ENCODE measurements around the gene EPHA2.

- TF ChIP-seq CTCF (IDR thresholded peaks at IDR 0.05; ENCODE audit: insufficient read depth, low read length, poor library complexity, severe bottlenecking) (no peak), EZH2phosphoT487 (conservative IDR thresholded peaks at IDR 0.05; ENCODE audit: low read length) (no peak)
These were observed 12.1 kb downstream of the EPHA2 start for GRCh38 chr1:16143566-16144324.
